OCI-LY1 (cell line): ENCODE data around the gene PDS5A.
"Not testable (repeated sequence)": the region's sequence is repeated elsewhere in the genome, so short reads cannot be mapped to it uniquely, and the experiment has no call there.

ENCODE experiments used
- H2AFZ ChIP-seq: fragments of 200-600 bp; sonication (generic), shearing (Covaris generic); 2 replicates; pipeline ENCODE4 v1.6.0; 2014; ENCODE audit warnings: antibody characterized with exemption, mild to moderate bottlenecking, low read length
- H3F3A ChIP-seq: fragments of 200-600 bp; sonication (generic), shearing (Covaris generic); 2 replicates; pipeline ENCODE4 v1.6.0; 2014; ENCODE audit warnings: mild to moderate bottlenecking, antibody characterized with exemption, low read length, moderate library complexity; ENCODE audit not compliant: insufficient read depth
- H3K27ac ChIP-seq: fragments of 200-600 bp; sonication (generic); 2 replicates; pipeline ENCODE4 v1.5.1; 2014; ENCODE audit warnings: low read length, mixed run types, mild to moderate bottlenecking, low read depth; ENCODE audit not compliant: poor library complexity, severe bottlenecking
- H3K27me3 ChIP-seq: fragments of 200-600 bp; sonication (generic); 2 replicates; pipeline ENCODE4 v1.6.0; 2014; ENCODE audit warnings: antibody characterized with exemption, mild to moderate bottlenecking, low read length, moderate library complexity; ENCODE audit not compliant: insufficient read depth
- H3K36me3 ChIP-seq: fragments of 200-600 bp; sonication (generic); 2 replicates; pipeline ENCODE4 v1.6.1; 2014; ENCODE audit warnings: mild to moderate bottlenecking, antibody characterized with exemption, low read length, moderate library complexity, mixed read lengths; ENCODE audit not compliant: insufficient read depth
- H3K4me1 ChIP-seq: fragments of 200-600 bp; sonication (generic); 2 replicates; pipeline ENCODE4 v1.5.1; 2014; ENCODE audit warnings: mild to moderate bottlenecking, low read length, moderate library complexity; ENCODE audit not compliant: insufficient read depth, severe bottlenecking
- H3K4me2 ChIP-seq: fragments of 200-600 bp; sonication (generic), shearing (Covaris generic); 2 replicates; pipeline ENCODE4 v1.6.1; 2014; ENCODE audit warnings: low read length
- H3K4me3 ChIP-seq: fragments of 200-600 bp; sonication (generic); 2 replicates; pipeline ENCODE4 v1.5.1; 2014; ENCODE audit warnings: low read length, low read depth, mild to moderate bottlenecking, mixed read lengths; ENCODE audit not compliant: poor library complexity, severe bottlenecking
- H3K79me2 ChIP-seq: fragments of 200-600 bp; shearing (Covaris generic); 2 replicates; pipeline ENCODE4 v1.6.1; 2016; ENCODE audit warnings: mixed run types, low read length, mixed read lengths; ENCODE audit not compliant: insufficient read depth
- H3K9ac ChIP-seq: fragments of 200-600 bp; sonication (generic), shearing (Covaris generic); 2 replicates; pipeline ENCODE4 v1.6.1; 2014; ENCODE audit warnings: mild to moderate bottlenecking, low read length, mixed read lengths
- H3K9me2 ChIP-seq: fragments of 200-600 bp; sonication (generic), shearing (Covaris generic); 2 replicates; pipeline ENCODE4 v1.6.1; 2014; ENCODE audit warnings: low read depth, mild to moderate bottlenecking, low read length, mixed read lengths
- H3K9me3 ChIP-seq: fragments of 200-600 bp; shearing (Covaris generic); 2 replicates; pipeline ENCODE4 v1.6.1; 2014; ENCODE audit warnings: low read length, mixed read lengths
- H4K20me1 ChIP-seq: fragments of 200-600 bp; sonication (generic), shearing (Covaris generic); 2 replicates; pipeline ENCODE4 v1.6.0; 2016; ENCODE audit warnings: mild to moderate bottlenecking, low read length; ENCODE audit not compliant: insufficient read depth
- EZH2 ChIP-seq: fragments of 200-600 bp; sonication (generic), shearing (Covaris generic); IDR thresholded peaks from 2 replicates; pipeline ENCODE4 v1.8.0; 2017; ENCODE audit warnings: borderline replicate concordance, mixed run types, mild to moderate bottlenecking, antibody characterized with exemption, low read length, moderate library complexity, mixed read lengths
- TF ChIP-seq, protein P1 (sequence below): fragments of 200-600 bp; sonication (generic), shearing (Covaris generic); IDR thresholded peaks from 2 replicates; pipeline ENCODE4 v1.5.1; 2017; ENCODE audit warnings: mild to moderate bottlenecking, antibody characterized with exemption, low read length, moderate library complexity, mixed read lengths

Gene PDS5A, protein sequence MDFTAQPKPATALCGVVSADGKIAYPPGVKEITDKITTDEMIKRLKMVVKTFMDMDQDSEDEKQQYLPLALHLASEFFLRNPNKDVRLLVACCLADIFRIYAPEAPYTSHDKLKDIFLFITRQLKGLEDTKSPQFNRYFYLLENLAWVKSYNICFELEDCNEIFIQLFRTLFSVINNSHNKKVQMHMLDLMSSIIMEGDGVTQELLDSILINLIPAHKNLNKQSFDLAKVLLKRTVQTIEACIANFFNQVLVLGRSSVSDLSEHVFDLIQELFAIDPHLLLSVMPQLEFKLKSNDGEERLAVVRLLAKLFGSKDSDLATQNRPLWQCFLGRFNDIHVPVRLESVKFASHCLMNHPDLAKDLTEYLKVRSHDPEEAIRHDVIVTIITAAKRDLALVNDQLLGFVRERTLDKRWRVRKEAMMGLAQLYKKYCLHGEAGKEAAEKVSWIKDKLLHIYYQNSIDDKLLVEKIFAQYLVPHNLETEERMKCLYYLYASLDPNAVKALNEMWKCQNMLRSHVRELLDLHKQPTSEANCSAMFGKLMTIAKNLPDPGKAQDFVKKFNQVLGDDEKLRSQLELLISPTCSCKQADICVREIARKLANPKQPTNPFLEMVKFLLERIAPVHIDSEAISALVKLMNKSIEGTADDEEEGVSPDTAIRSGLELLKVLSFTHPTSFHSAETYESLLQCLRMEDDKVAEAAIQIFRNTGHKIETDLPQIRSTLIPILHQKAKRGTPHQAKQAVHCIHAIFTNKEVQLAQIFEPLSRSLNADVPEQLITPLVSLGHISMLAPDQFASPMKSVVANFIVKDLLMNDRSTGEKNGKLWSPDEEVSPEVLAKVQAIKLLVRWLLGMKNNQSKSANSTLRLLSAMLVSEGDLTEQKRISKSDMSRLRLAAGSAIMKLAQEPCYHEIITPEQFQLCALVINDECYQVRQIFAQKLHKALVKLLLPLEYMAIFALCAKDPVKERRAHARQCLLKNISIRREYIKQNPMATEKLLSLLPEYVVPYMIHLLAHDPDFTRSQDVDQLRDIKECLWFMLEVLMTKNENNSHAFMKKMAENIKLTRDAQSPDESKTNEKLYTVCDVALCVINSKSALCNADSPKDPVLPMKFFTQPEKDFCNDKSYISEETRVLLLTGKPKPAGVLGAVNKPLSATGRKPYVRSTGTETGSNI (N-terminal part only)

DNA sequence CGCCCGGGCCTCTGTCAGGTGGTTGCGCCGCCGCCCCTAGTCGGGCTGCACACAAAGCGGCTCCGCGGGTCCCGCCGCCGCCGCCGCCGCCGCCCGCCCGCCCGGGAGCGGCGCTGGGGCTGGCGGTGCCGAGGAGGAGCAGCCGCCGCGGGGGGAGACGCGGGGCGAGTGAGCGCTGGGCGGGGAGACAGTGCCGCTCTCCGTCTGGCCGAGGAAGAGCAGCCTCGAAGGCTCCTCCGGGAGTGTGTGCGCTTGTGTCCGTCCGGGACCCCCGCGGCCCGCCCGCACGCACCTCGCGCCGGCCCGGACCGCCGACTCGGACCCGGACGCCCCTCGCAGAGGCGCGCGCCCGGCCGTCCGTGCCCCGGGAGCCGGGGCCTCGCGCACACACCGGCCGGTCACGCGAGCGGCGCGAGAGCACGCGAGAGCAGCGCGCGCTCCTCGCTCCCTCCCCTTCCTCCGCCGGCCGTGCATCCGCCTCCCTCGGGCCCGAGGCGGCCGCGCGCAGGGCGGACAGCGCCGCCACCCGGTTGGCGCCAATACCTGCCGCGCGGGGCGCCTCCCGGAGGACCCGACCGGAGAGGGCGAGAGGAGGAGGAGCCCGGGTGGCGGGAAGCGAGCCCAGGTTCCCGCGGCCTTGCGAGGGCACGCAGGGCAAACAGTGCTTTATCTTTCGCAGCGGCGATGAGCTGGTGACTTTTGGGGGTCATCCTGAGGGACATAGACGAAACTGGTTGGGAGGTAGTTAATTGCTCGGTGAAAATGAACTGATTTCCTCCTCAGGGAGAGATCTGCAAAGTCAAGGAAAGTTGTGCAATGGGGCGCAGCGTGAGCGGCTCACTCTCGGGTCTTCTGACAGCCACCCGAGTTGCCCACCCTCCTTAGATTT is at the start of gene PDS5A:
Gene PDS5A, minus strand, starts transcription at position 423 of the 889 bp plus-strand sequence. CDS start 1,334 bp downstream, outside the sequence.
- H3K79me2 ChIP-seq: peaks cover 41% of the 10 kb centered on the region
- TF ChIP-seq EZH2: no peak
- TF ChIP-seq, protein P1, sequence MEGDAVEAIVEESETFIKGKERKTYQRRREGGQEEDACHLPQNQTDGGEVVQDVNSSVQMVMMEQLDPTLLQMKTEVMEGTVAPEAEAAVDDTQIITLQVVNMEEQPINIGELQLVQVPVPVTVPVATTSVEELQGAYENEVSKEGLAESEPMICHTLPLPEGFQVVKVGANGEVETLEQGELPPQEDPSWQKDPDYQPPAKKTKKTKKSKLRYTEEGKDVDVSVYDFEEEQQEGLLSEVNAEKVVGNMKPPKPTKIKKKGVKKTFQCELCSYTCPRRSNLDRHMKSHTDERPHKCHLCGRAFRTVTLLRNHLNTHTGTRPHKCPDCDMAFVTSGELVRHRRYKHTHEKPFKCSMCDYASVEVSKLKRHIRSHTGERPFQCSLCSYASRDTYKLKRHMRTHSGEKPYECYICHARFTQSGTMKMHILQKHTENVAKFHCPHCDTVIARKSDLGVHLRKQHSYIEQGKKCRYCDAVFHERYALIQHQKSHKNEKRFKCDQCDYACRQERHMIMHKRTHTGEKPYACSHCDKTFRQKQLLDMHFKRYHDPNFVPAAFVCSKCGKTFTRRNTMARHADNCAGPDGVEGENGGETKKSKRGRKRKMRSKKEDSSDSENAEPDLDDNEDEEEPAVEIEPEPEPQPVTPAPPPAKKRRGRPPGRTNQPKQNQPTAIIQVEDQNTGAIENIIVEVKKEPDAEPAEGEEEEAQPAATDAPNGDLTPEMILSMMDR: peak; percentile 79
- no peaks in the 10 kb centered on the region for H3K27me3 ChIP-seq
- peaks cover 33% of the 10 kb centered on the region for H3K36me3 ChIP-seq
- peak within 1 kb of the TSS; percentile 69 for H2AFZ ChIP-seq
- H3K9ac ChIP-seq: peak within 1 kb of the TSS; percentile 98
- H3K9me2 ChIP-seq: no peaks in the 10 kb centered on the region
- H3K27ac ChIP-seq: peak within 1 kb of the TSS; percentile 91
- peak within 1 kb of the TSS; percentile 93 for H3K4me3 ChIP-seq
- no peaks in the 10 kb centered on the region for H4K20me1 ChIP-seq
- H3F3A ChIP-seq: no peaks in the 10 kb centered on the region
- H3K4me2 ChIP-seq: peak within 1 kb of the TSS; percentile 98
- no peaks in the 10 kb centered on the region for H3K9me3 ChIP-seq
- H3K4me1 ChIP-seq: peaks cover 30% of the 10 kb centered on the region

DNA sequence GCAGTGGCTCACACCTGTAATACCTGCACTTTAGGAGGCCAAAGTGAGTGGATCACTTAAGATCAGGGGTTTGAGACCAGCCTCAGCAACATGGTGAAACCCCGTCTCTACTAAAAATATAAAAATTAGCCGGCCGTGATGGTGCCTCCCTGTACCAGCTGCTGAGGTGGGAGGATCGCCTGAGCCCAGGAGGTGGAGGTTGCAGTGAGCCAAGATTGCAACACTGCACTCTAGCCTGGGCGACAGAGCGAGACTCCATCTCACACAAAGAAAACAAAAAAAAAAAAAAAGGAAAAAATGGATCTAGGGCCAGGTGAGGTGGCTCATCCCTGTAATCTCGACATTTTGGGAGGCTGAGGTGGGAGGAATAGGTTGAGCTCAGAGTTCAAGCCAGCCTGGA is 46.3 kb upstream of the PDS5A start:
- not testable (repeated sequence) for H3K4me1 ChIP-seq, H3K9ac ChIP-seq, H3K79me2 ChIP-seq, H3K4me3 ChIP-seq, H2AFZ ChIP-seq, H3K27me3 ChIP-seq, H3K36me3 ChIP-seq, H4K20me1 ChIP-seq, H3K27ac ChIP-seq, H3K4me2 ChIP-seq, H3K9me3 ChIP-seq, H3K9me2 ChIP-seq, H3F3A ChIP-seq

DNA sequence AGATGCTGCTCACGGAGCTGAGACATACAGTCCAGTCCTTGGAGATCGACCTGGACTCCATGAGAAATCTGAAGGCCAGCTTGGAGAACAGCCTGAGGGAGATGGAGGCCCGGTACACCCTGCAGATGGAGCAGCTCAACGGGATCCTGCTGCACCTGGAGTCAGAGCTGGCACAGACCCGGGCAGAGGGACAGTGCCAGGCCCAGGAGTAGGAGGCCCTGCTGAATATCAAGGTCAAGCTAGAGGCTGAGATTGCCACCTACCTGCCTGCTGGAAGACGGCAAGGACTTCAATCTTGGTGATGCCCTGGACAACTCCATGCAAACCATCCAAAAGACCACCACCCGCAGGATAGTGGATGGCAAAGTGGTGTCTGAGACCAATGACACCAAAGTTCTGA is 43.4 kb upstream of the PDS5A start:
- H3K9me3 ChIP-seq, H3K9me2 ChIP-seq, H3K4me2 ChIP-seq, H3K79me2 ChIP-seq, H4K20me1 ChIP-seq, H3K4me3 ChIP-seq, H3K9ac ChIP-seq, H3K27ac ChIP-seq, H3K27me3 ChIP-seq, H3K4me1 ChIP-seq, H3K36me3 ChIP-seq, H2AFZ ChIP-seq, H3F3A ChIP-seq: not testable (repeated sequence)
